ENCODE data around the gene C16orf78. TPM values are rescaled to one million over a fixed set of nuclear protein-coding genes. Genes with fewer than 3 reads are reported as not detected.
A peak's percentile ranks its signal among the peaks of the same experiment; 100 is the strongest.

Gene C16orf78
- total RNA-seq, 1 experiment from 2014 or later, result not detected

DNA sequence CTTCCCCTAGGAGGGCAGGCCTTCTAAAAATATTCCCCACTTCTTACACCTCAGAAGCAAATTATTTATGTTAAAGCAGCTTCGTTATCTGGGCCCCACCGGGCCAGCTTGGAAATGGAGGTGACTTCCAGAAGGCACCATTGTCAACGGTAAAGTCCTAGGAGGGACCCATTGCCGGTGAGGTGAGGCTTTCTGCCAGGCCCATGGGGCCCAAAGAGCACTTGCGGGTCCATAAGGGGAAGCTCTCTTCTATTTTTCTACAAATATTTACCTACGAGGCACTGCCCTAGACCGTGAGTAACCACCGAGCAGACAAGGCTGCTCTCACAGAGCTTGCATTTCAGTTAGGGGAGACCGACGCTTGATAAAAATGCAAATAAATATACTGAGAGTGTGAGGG lies 41.5 kb downstream of the C16orf78 start:
- Mint-ChIP-seq H3K27ac (no peak overlapping the region), H3K4me1 (no peaks in the 10 kb centered on the region), H3K4me3 (no peak overlapping the region), H3K9me3 (peaks cover 12% of the 10 kb centered on the region; the same call in 1 of the 2 replicates), H3K36me3 (no peaks in the 10 kb centered on the region), H3K27me3 (ENCODE audit: low read depth) (no peaks in the 10 kb centered on the region; the same call in 1 of the 2 replicates)
- TF ChIP-seq FOXK1 (CRISPR knock-in tag; IDR thresholded peaks at IDR 0.05) (no peak), ZNF138 (CRISPR knock-in tag; conservative IDR thresholded peaks at IDR 0.05) (no peak), SP1 (CRISPR knock-in tag; conservative IDR thresholded peaks at IDR 0.05) (no peak), TCF7 (CRISPR knock-in tag; IDR thresholded peaks at IDR 0.05; ENCODE audit: low read depth) (no peak), TEAD1 (CRISPR knock-in tag; IDR thresholded peaks at IDR 0.05) (no peak), ZBTB21 (CRISPR knock-in tag; IDR thresholded peaks at IDR 0.05; ENCODE audit: borderline replicate concordance) (no peak), IRF2 (CRISPR knock-in tag; IDR thresholded peaks at IDR 0.05; ENCODE audit: borderline replicate concordance, low read depth) (no peak), EMX1 (CRISPR knock-in tag; IDR thresholded peaks at IDR 0.05) (no peak), FOXP1 (CRISPR knock-in tag; IDR thresholded peaks at IDR 0.05; ENCODE audit: borderline replicate concordance) (no peak), ZNF263 (CRISPR knock-in tag; IDR thresholded peaks at IDR 0.05; ENCODE audit: low read depth) (no peak)
- TF ChIP-seq, protein P1, sequence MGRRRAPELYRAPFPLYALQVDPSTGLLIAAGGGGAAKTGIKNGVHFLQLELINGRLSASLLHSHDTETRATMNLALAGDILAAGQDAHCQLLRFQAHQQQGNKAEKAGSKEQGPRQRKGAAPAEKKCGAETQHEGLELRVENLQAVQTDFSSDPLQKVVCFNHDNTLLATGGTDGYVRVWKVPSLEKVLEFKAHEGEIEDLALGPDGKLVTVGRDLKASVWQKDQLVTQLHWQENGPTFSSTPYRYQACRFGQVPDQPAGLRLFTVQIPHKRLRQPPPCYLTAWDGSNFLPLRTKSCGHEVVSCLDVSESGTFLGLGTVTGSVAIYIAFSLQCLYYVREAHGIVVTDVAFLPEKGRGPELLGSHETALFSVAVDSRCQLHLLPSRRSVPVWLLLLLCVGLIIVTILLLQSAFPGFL (CRISPR knock-in tag; IDR thresholded peaks at IDR 0.05; ENCODE audit: borderline replicate concordance), result no peak
- TF ChIP-seq, protein P2, sequence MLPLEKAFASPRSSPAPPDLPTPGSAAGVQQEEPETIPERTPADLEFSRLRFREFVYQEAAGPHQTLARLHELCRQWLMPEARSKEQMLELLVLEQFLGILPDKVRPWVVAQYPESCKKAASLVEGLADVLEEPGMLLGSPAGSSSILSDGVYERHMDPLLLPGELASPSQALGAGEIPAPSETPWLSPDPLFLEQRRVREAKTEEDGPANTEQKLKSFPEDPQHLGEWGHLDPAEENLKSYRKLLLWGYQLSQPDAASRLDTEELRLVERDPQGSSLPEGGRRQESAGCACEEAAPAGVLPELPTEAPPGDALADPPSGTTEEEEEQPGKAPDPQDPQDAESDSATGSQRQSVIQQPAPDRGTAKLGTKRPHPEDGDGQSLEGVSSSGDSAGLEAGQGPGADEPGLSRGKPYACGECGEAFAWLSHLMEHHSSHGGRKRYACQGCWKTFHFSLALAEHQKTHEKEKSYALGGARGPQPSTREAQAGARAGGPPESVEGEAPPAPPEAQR (CRISPR knock-in tag; IDR thresholded peaks at IDR 0.05), result no peak
- DNase-seq (ENCODE audit: low spot score), result no peak
- ChIA-PET POLR2A (no interaction called here), CTCF (interaction anchor here (0.8 kb wide), 1 partner anchor 178 kb away, joined by 3 read pairs; no protein-coding TSS in a partner anchor)
- ATAC-seq, result no peak

DNA sequence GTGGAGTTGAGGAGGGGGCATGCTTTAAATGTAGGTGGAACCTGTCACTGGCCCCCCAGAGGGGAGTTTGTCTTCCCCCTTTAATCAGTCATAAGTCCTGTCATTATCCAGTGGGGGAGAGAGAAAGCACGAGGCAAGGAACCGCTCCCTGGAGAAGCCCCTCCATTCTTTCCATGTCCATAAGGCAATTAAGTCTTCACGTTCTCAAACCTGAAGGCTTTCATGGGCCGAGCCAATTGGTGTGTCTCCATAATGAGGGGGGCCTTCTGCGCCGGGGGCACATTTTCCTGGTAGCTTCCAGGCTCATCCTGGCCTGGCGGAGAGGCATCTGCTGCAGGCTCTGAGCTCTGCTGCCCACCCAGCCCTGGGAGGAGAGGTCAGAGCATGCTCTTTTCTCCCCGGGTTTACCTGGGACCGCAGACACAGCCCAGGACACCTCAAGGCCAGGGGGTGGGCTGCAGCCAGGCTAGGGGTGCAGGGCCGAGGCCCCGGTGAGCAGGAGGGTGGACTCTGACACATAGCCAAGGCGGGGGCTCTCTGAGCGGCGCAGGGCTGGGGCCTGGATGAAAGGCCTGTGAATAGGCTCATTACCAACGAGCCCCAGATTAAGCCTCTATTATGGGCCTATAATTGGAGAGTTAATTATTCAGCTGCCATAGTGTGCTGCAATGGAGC lies 42.5 kb downstream of the C16orf78 start:
- Mint-ChIP-seq H3K4me3 (no peak overlapping the region), H3K27ac (no peak overlapping the region), H3K36me3 (no peaks in the 10 kb centered on the region), H3K9me3 (peaks cover 12% of the 10 kb centered on the region; the same call in 1 of the 2 replicates), H3K4me1 (no peaks in the 10 kb centered on the region), H3K27me3 (ENCODE audit: low read depth) (no peaks in the 10 kb centered on the region; the same call in 1 of the 2 replicates)
- CTCF ChIA-PET, result interaction anchor here (0.6 to 3.1 kb wide), 2 partner anchors 8 to 44 kb away, joined by 3 to 11 read pairs; no protein-coding TSS in a partner anchor
- POLR2A ChIA-PET, result no interaction called here
- TF ChIP-seq TEAD4 (CRISPR knock-in tag; IDR thresholded peaks at IDR 0.05) (no peak), MYBL2 (CRISPR knock-in tag; IDR thresholded peaks at IDR 0.05) (no peak), NFATC4 (CRISPR knock-in tag; IDR thresholded peaks at IDR 0.05) (no peak)
- ATAC-seq, result no peak
- no peak for DNase-seq (ENCODE audit: low spot score)

DNA sequence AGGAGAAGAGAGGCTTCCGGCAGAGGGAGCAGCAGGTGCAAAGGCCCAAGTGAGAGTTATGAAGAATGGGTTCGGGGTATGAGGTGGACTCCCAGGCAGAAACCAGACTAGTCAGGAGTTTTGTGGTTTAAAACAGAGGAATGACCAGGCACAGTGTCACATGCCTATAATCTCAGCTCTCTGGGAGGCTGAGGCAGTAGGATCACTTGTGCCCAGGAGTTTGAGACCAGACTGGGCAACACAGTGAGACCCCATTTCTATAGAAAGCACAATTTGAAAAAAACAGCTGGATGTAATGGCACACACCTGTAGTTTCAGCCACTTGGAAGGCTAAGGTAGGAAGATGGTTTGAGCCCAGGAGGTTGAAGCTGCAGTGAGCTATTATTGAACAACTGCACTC lies 43.8 kb downstream of the C16orf78 start:
- no peaks in the 10 kb centered on the region for H3K36me3 Mint-ChIP-seq
- peaks cover 8% of the 10 kb centered on the region; the same call in 1 of the 2 replicates for H3K9me3 Mint-ChIP-seq
- no peak overlapping the region for H3K4me3 Mint-ChIP-seq
- DNase-seq (ENCODE audit: low spot score) (no peak), ATAC-seq (no peak)
- TF ChIP-seq, protein P3, sequence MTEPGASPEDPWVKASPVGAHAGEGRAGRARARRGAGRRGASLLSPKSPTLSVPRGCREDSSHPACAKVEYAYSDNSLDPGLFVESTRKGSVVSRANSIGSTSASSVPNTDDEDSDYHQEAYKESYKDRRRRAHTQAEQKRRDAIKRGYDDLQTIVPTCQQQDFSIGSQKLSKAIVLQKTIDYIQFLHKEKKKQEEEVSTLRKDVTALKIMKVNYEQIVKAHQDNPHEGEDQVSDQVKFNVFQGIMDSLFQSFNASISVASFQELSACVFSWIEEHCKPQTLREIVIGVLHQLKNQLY (CRISPR knock-in tag; IDR thresholded peaks at IDR 0.05), result no peak
- peak; percentile 54; the same call in 1 of the 2 replicates for TF ChIP-seq ZNF121 (CRISPR knock-in tag; IDR thresholded peaks at IDR 0.05)
- no peaks in the 10 kb centered on the region; the same call in 1 of the 2 replicates for H3K27me3 Mint-ChIP-seq (ENCODE audit: low read depth)
- ChIA-PET POLR2A (no interaction called here), CTCF (interaction anchor here (3.1 kb wide), 1 partner anchor 9 kb away, joined by 11 read pairs; no protein-coding TSS in a partner anchor)
- H3K27ac Mint-ChIP-seq, result no peak overlapping the region
- H3K4me1 Mint-ChIP-seq, result no peaks in the 10 kb centered on the region

All from WTC11 (cell line).